Stimulated activated CD4-positive, alpha-beta T cell treated with anti-CD3 and anti-CD28 coated beads, TNF-alpha, amount 100 ng/mL, for 1 hour (primary cell): ENCODE measurements around the gene ARAF.
A peak's percentile ranks its signal among the peaks of the same experiment; 100 is the strongest.

Experiments used
- DNase-seq, 3 donors: peaks; one replicate each; pipeline ENCODE4 v3.0.0-alpha.2; 2020; ENCODE audit warnings: low read depth in 3 of 3, low spot score in 1 of 3

The ARAF gene

DNA sequence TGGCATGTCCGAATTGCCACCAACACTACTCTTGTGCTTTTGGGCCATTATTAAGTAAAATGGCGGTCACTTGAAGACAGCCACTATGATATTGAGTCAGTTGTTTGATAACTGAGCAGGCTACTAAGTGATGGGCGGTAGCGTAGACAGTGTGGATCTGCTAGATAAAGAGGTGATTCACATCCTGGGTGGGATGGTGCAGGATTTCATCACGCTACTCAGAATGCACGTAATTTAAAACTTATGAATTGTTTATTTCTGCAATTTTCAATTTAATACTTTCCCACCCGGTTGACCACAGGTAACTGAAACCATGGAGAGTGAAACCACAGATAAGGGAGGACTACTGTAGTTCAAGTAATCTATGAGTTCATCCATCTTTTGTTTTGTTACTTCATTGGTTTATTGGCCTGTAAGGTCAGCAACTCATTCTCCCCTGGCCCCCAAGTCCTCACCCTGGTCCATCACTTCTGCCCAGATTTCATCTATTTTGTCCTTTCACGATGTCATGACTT, 2.9 kb downstream of the ARAF start:
- DNase-seq = no peak

DNA sequence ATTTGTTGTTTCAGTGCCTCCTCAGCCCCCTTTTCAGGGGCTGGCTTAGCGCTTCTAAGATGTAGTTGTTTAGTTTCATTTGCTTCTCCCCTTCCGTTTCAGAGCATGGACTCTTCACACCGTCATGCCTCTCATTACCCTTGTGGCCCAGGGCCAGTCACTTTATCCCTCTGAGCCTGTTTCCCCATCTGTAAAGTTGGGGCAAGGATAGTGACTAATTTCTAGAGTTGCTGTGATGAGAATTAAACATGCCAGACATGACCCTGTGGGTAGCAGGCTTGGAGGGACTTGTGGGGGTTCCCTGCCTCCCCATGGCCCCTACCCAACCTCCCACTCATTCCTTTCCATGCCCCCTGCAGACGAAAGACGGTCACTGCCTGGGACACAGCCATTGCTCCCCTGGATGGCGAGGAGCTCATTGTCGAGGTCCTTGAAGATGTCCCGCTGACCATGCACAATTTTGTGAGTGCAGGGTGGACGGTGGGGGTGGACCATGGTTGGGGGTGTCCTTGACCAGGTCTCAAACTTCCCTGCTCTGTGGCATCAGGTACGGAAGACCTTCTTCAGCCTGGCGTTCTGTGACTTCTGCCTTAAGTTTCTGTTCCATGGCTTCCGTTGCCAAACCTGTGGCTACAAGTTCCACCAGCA, 3.6 kb downstream of the ARAF start:
- no peak for DNase-seq

DNA sequence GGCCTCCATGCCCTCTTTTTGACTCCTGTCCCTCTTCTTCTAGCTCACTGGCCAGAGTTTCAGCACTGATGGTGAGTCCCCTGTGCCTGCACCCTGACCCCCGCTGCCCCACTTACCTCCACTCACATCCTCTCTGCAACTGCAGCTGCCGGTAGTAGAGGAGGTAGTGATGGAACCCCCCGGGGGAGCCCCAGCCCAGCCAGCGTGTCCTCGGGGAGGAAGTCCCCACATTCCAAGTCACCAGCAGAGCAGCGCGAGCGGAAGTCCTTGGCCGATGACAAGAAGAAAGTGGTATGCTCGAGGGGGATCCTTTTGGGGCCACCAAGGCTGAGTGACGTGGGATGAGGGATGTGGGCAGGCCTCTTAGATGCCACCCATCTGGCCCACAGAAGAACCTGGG, 5.8 kb downstream of the ARAF start:
- DNase-seq = no peak

DNA sequence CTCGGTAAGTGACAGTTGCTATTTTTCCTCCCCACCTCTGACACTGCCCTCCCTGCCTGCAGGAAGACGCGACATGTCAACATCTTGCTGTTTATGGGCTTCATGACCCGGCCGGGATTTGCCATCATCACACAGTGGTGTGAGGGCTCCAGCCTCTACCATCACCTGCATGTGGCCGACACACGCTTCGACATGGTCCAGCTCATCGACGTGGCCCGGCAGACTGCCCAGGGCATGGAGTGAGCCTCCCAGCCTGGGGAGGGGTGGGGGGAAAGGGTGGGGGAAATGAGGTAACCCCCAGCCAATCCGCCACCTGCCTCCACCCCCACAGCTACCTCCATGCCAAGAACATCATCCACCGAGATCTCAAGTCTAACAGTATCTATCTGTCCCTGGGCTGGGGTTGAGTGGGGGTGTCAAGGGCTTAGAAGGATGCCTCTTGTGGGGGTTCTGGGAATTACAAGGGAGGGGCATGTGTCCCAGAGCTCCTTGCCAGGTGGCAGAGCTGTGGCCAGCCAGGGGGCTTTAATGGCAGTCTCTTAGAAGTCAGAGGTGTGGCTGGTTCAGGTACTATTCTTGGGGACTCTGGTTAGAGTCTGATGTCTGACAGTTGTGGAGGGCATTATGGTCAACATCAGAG, 7.8 kb downstream of the ARAF start:
- DNase-seq = no peak

DNA sequence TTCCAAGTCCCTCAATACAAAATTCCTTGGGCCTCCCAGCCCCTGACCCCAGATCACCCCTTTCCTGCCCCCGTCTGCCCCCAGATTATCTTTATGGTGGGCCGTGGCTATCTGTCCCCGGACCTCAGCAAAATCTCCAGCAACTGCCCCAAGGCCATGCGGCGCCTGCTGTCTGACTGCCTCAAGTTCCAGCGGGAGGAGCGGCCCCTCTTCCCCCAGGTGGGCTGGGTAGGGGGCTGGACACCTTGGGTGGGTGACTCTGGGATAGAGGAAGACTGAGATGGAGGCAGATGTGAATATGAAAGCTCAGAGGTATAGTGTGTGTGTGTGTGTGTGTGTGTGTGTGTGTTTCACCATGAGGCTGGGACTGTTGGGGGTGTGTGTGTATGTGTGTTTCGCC, 9.8 kb downstream of the ARAF start:
- DNase-seq = no peak

DNA sequence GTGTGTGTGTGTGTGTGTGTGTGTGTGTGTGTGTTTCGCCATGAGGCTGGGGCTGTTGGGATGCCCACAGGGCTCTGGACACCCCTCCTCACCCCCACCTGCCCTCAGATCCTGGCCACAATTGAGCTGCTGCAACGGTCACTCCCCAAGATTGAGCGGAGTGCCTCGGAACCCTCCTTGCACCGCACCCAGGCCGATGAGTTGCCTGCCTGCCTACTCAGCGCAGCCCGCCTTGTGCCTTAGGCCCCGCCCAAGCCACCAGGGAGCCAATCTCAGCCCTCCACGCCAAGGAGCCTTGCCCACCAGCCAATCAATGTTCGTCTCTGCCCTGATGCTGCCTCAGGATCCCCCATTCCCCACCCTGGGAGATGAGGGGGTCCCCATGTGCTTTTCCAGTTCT, 10.2 kb downstream of the ARAF start:
- DNase-seq = no peak

DNA sequence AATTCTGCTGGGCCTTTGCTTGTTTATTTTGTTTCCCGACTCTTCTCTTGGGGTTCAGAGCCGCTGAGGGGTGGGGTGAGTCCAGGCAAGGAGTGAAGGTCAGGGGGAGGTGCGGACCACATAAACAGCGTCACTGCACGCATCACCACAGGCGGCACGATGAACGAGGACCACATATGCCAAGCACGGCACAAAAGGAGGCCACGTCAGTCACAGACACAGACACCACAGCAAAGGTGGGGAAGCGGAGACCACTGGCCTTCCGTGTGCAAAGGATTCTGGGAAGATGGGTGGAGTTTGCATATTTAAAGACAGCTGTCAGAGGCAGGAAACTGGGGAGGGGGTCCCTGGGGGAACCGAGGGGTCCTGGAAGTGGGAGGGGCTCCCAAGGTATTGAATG, 10.9 kb downstream of the ARAF start:
- DNase-seq = no peak

DNA sequence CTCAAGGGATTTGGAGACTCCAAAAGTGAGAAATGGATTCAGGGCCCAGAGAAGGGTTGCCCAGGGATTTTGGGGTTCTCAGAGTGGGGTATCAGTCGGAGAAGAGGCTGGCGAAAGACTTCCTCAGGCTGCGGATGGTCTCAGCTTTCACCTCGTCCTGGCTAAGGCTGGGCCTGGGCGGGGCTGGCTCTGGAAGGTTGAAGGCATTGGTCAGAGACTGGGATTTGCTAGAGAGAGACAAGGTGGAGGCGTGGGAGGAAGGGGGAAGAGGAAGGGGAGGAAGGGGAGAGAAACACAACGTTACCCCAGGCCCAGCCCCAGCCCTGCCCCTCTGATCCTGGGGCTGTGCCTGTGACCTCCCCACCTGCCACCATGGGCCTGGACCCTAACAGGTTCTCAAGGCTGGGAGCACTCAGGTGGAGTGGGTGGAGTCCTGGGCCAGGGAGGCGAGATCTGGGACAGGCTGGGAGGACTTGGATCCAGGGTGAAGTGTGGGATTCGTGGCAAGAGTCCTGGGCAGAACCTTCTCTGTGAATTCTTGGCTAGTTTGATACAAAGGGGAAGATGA, 11.9 kb downstream of the ARAF start:
- no peak for DNase-seq

DNA sequence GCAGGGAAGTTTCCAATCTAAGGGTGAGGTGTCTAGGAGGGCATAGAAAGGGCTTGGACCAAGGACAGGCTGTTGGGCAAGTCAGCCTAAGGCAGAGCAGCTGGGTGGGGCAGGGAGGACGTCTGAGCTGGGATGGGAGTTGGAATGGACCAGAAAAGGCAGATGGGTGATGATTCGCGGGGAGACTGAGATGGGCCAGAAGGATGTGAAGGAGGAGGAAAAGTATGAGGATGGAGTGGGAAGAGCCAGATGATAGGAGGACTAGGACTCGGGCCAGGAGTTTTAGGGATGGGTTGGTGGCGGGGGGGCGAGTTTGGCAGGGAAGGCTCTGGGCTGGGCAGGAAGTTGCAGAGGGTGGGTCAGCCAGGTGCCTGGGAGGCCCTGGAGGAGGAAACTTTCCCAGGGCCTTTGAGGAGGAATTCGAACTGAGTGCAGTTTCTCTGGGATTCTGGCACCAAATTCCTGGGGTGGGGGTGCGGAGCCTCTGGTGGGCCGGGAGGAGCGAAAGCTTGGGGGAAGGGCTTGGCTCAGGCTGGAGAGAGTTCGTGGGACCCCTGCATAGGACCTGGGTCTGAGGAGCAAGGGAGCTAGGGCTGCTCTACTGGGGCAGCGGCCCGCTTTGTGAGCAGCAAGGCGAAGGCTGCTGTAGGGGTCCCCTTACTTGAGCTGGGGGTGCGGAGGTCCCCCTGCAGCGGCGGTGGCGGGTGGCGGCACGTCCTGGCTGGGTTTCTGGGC, 12.5 kb downstream of the ARAF start:
- no peak for DNase-seq

DNA sequence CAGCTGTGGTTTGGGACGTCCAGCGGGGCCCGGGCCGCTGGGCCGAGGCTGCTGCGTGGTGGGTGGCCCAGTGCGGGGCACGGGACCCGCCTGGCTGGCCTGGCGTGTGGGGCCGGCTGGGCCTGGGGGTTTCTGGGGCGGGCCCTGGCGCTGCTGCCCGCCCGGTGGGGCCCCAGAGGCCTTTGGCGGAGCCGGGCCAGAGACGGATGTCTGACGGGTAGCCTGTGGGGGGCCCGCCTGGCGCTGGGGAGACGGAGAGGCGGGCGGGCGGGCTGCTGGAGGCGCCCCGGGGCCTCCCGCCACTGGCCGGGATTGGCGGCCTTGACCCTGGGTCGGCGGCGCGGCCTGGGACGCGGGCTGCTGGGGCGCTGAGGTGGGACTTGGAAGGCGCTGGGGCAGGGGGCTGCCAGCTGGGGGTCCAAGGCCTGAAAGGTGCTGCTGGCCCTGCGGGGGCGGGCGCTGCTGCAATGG, 13.1 kb downstream of the ARAF start:
- DNase-seq = no peak

DNA sequence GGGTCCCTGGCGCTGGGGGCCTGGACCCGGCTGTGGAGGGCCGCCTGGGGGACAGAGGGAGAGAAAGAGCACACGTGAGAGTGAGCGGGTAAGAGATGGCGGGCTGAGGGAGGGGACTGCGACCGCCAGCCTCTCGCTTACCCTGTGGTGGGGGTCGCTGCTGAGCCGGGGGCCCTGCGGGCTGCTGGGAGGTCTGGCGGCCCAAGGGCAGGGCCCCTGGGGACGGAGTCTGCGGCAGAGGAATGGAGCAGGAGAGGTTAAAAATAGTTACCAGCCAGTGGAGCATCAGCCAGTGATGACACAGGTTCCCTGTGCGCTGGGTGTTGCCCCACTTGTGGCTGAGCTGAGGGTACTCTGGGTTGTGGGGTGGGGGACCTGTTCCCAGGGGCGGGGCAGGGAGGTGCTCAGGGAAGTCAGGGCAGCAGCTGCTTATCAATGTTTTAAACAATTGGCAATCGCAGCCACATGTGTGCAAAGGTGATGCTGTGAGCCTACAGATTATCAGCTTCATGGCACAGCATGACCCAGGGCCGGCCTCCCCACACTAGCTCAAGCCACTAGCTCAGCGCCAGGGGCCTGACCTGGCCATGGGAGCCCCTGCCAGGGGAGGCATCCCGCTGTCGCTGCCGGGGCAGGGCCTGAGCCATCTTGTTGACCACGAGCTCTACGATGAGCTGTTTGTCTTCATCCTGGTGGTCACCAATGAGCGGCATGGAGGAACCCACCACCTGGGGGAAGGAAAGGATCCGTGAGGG, 13.7 kb downstream of the ARAF start:
- DNase-seq = no peak

DNA sequence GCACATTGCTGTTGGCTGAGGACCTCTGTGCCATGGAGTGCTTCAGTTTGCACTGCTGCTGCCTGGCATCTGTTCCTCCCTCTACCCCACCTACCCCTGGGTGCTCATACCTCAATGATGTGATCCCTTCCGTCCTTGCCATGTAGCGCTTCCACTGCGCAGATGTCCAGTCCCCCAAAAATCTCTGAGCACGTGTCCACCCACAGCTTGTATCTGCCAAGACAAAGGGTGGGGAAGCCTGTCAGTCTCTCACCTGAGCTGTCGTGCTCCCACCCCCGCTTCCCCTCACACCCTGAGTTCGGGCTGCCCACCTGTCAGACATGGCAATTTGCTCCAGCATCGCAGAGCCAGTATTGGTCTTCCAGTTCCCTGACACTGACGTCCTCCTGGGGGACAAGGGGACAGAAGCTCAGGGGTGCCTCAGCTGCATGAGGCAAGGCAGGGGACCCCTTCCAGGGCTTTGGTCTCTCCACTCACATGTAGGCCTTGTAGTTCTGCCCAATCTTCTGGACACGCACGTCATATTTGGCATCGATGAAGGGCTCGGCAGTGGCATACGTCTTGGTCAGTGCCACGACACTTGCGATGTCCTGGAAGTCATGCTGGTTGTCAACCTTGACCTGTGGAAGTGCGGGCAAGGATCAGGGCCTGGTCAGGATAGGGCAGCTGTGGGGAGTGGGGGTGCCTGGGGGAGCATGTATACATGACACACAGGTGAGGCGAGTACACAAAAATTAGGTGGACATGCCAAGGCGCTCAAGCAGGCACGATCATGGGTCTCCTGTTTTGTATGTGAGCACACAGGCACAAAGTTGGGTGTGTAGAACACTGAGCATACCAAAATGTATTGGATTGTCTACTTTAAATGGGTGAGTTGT, 15.3 kb downstream of the ARAF start:
- no peak for DNase-seq

DNA sequence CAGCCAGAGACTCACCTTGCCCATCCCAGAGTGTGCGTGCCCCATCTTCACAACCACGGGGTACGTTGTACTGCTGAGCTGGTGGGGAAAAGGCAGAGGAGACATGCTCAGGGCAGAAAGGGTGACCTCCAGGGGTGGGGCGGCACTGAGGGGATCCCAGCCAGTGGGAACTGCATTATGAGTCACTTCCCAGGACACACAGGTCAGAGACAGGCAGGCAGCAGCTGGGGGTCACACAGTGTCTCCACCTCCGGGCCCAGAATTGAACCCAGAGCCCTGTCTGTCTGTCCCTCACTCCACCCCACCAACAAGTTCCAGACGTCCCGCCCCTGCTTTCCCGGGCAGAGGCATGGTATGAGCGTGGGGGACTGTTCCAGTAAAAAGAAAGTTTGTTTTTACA, 16.4 kb downstream of the ARAF start:
- DNase-seq = no peak

DNA sequence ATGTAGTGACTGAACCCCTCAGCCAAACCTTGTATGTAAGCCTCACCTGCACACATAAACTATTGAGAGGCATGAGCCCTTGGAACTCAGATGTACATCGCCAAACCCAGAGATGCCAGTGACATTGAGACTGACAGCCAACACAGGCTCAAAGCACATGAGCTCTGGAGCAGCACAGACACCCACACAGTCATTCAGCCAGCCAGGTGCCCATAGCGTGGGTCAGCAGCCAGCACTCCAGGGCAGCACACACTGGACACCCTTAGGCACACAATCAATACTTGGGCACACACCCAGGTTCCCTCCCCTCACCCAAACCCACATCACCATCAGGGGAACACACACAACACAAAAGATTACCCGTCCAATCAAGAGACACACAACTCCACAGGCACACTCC, 16.9 kb downstream of the ARAF start:
- no peak for DNase-seq

DNA sequence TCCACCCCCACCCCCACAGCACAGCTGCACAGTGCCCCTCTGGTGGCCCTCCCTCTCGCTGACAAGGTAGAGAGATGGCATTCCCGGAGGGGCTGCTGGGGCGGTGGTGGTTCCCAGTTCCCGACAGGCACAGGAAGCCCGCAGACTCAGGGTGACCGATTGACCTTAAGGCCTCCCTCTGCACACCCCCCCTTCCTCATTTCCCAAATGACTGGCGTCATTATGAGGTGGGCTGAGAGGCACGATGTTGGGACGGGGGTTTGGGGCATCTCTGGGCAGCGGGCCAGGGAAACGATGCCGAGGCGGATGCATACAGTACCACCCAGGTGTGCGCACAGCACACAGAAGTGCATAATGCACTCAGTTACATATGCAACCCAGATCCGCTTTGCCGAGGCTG, 17.7 kb downstream of the ARAF start:
- DNase-seq = no peak

DNA sequence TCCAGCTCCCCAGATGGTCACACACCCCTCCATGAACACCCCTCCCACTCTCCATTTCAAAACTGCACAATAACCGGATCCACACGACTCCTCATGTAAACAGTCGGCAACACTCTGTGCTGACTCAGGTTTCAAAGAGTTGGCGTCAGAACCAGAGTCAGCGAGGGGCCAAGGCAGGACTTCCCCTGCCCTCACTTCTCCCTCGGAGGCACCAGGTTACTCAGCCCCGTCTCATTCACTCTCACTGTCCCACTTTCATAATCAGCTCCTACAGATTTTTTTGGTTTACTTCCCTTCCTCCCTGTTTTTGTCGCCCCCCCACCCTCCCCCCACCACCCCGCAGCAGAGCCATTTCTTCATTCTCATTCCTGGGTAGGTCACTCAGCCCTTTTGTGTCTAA, 18.5 kb downstream of the ARAF start:
- no peak for DNase-seq

DNA sequence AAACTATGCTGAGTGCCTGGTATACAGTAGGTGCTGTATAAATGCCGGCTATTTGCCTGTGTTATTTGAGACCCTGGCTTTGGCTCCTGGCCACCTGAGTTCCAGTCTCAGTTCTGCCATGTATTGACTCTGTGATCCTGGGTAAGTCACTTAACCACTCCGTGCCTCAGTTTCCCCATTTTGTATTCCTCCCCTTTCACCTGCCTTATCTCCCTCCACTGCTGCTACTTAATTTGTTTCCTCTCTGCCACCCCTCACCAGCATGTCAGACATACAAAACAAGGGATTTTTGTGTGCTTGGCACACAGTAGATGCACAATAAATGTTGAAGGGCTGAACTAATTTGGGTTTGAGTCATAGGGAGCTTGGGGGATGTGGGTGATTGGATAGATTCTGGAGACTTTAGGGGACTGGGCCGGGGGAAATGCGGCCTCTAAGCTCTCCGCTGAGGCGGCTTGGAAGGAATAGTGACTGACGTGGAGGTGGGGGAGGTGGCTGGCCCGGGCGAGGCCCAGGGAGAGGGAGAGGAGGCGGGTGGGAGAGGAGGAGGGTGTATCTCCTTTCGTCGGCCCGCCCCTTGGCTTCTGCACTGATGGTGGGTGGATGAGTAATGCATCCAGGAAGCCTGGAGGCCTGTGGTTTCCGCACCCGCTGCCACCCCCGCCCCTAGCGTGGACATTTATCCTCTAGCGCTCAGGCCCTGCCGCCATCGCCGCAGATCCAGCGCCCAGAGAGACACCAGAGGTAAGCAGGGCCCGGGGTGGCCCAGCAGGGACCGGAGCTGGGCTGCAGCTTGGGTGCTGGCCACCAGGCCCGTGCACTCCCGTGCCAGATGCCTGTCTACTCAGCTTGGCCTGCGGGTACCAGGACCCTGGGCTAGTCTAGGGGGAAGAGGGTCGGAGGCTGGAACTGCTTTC, 21.0 kb downstream of the ARAF start, which contains the start of gene TIMP1:
TSS of gene TIMP1 (plus strand) at position 706 of the 917 bp plus-strand sequence. CDS start 980 bp downstream, outside the sequence.
- peak; percentile 41 to 55 (median 53) for DNase-seq

DNA sequence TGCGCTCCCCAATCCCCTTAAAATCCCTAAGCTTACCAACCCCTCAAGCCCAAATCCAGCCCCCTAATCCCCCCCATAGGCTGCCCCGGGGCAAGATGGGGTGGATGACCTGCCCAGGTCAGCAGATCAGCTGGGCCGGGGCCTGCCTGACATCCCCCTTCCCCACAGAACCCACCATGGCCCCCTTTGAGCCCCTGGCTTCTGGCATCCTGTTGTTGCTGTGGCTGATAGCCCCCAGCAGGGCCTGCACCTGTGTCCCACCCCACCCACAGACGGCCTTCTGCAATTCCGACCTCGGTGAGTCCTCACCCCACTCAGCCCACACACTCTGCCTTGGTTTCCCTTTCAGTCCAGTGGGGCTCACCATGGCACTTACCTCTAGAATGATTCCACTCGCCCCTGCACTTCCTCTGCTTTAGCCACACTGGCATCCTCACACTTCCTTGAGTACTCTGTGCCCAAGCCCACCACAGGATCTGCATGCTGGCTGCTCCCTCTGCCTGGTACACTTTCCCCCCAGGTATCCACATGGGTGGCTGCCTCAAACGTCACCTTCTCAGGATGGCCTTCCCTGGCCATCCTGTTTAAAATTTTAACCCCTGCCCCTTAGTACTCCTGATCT, 22.3 kb downstream of the ARAF start:
- no peak for DNase-seq

DNA sequence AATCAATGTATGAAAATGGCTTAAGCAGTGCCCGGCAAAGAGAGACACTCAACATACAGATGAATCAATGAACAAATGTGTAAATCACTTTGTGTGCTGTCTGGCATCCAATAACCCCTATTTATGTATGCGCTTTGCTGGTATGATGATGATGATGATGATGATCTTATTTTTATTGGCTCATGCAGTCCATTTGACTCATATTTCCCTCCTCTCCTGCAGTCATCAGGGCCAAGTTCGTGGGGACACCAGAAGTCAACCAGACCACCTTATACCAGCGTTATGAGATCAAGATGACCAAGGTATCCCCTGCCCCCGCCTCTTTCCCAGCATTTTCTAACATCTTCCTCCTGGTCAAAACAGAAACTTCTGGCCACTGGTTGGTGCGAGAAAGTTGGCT, 23.7 kb downstream of the ARAF start:
- DNase-seq = no peak
